ENCODE data around the gene PLXNA4. TPM values are rescaled to one million over a fixed set of nuclear protein-coding genes. Genes with fewer than 3 reads are reported as not detected.

The PLXNA4 gene
- total and polyA plus RNA-seq, 9 of the 15 experiments (the other 6 are each of a cell fraction or from before 2014, with no cell fraction given), result under 0.01 to 0.09 TPM; not detected in 7

DNA sequence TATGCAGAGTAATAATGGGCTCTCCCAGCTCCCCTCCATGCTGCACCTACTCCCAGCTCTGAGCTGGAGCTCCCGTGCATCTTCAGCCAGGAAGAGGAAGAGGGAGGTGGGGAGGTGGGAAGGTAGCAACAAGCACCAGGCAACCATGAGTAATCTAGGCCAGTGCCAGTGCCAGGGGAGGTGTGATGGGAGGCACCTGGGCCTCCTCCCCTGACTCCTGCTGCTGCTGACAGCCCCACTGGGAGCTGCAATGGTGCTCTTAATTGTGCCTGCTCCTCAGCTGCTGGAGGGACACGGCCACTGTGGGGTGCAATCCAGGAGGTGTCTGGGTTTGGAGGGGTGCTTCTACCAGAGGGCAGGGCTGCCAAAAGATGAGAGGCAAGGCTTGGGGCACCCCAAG lies 243.0 kb downstream of the PLXNA4 start (continued):
- TF ChIP-seq, protein P1, sequence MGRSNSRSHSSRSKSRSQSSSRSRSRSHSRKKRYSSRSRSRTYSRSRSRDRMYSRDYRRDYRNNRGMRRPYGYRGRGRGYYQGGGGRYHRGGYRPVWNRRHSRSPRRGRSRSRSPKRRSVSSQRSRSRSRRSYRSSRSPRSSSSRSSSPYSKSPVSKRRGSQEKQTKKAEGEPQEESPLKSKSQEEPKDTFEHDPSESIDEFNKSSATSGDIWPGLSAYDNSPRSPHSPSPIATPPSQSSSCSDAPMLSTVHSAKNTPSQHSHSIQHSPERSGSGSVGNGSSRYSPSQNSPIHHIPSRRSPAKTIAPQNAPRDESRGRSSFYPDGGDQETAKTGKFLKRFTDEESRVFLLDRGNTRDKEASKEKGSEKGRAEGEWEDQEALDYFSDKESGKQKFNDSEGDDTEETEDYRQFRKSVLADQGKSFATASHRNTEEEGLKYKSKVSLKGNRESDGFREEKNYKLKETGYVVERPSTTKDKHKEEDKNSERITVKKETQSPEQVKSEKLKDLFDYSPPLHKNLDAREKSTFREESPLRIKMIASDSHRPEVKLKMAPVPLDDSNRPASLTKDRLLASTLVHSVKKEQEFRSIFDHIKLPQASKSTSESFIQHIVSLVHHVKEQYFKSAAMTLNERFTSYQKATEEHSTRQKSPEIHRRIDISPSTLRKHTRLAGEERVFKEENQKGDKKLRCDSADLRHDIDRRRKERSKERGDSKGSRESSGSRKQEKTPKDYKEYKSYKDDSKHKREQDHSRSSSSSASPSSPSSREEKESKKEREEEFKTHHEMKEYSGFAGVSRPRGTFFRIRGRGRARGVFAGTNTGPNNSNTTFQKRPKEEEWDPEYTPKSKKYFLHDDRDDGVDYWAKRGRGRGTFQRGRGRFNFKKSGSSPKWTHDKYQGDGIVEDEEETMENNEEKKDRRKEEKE (IDR thresholded peaks at IDR 0.05; ENCODE audit: borderline replicate concordance in 1 of 2, control insufficient read depth in 1 of 2, low read depth in 2 of 2, low read length in 1 of 2), result no peak

DNA sequence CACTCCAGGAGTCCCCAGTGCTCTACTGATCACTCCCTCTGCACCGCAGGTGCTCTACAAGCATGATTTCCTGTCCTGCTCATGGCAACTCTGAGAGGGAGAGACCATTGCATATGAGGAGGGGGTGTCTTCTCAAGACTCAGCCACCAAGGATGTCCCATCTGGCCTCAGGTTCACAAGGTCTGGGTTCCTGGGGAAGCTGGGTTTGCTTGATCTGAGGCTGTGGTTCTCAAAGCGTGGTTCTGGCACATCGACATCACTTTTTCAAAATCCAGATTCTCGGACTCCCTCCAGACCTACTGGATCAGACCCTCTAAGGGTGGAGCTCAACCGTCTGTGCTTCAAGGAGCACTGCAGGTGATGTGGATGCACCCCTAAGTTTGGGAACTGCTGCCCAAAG lies 247.5 kb downstream of the PLXNA4 start:
- ATAC-seq (no peak), FAIRE-seq (no peak), DNase-seq (ENCODE audit: extremely low read depth in 1 of 4, low spot score in 3 of 4) (no peak)
- no peaks in the 10 kb centered on the region; the same call in 1 of the 2 replicates for H4K20me1 ChIP-seq (replicated peaks; ENCODE audit: control insufficient read depth, insufficient read depth, low read length)
- no peaks in the 10 kb centered on the region for H3K79me2 ChIP-seq (ENCODE audit: control insufficient read depth, insufficient read depth, low read length)
- H3K9ac ChIP-seq (ENCODE audit: insufficient read depth in 1 of 2, low read depth in 2 of 2, low read length in 2 of 2), result no peak overlapping the region; a peak in 1 of 4 replicates
- POLR2A ChIA-PET, result interaction anchor here (1.3 kb wide), 1 partner anchor 18 kb away, joined by 5 read pairs; no protein-coding TSS in a partner anchor
- in situ Hi-C loops (cut with MboI) (no loop called here), intact Hi-C loops (cut with micrococcal nuclease) (loop anchor here (10.0 kb wide), 1 partner anchor 634 kb away; no protein-coding TSS in a partner anchor)
- no TSS peak for BruUV-seq (replicated peaks)
- no peaks in the 10 kb centered on the region for H3K4me1 ChIP-seq (replicated peaks in 1 of 2; ENCODE audit: control insufficient read depth in 2 of 2, insufficient read depth in 2 of 2, low read length in 2 of 2)
- H3K9me3 ChIP-seq (replicated peaks; ENCODE audit: control insufficient read depth, insufficient read depth, low read depth, low read length), result no peaks in the 10 kb centered on the region
- no peak overlapping the region for H3K4me3 ChIP-seq
- CTCF ChIA-PET (ENCODE audit: low intra/inter-chr PET ratio), result no interaction called here
- H3K27ac ChIP-seq (ENCODE audit: extremely low read depth, low read depth, low read length), result no peak overlapping the region
- H2AFZ ChIP-seq (ENCODE audit: low read depth, low read length), result no peak overlapping the region
- peaks cover 10 to 44% of the 10 kb centered on the region in 2 experiments for H3K27me3 ChIP-seq (ENCODE audit: control insufficient read depth in 2 of 2, insufficient read depth in 2 of 2, low read length in 2 of 2)
- no peak overlapping the region for H3K4me2 ChIP-seq (ENCODE audit: insufficient read depth, low read length)
- no peak for TF ChIP-seq ZNF75A (CRISPR knock-in tag; IDR thresholded peaks at IDR 0.05)
- TF ChIP-seq, protein P2, sequence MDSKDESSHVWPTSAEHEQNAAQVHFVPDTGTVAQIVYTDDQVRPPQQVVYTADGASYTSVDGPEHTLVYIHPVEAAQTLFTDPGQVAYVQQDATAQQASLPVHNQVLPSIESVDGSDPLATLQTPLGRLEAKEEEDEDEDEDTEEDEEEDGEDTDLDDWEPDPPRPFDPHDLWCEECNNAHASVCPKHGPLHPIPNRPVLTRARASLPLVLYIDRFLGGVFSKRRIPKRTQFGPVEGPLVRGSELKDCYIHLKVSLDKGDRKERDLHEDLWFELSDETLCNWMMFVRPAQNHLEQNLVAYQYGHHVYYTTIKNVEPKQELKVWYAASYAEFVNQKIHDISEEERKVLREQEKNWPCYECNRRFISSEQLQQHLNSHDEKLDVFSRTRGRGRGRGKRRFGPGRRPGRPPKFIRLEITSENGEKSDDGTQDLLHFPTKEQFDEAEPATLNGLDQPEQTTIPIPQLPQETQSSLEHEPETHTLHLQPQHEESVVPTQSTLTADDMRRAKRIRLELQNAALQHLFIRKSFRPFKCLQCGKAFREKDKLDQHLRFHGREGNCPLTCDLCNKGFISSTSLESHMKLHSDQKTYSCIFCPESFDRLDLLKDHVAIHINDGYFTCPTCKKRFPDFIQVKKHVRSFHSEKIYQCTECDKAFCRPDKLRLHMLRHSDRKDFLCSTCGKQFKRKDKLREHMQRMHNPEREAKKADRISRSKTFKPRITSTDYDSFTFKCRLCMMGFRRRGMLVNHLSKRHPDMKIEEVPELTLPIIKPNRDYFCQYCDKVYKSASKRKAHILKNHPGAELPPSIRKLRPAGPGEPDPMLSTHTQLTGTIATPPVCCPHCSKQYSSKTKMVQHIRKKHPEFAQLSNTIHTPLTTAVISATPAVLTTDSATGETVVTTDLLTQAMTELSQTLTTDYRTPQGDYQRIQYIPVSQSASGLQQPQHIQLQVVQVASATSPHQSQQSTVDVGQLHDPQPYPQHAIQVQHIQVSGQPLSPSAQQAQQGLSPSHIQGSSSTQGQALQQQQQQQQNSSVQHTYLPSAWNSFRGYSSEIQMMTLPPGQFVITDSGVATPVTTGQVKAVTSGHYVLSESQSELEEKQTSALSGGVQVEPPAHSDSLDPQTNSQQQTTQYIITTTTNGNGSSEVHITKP (IDR thresholded peaks at IDR 0.05; ENCODE audit: partially characterized antibody), result peak; percentile 95
- 3% methylated on average over 5 of the region's 5 CpGs for WGBS (ENCODE audit: insufficient coverage, low coverage, missing lambda C conversion rate)
- H3K36me3 ChIP-seq (ENCODE audit: control insufficient read depth, insufficient read depth, low read length), result no peaks in the 10 kb centered on the region
- H3K9me1 ChIP-seq (ENCODE audit: control insufficient read depth, insufficient read depth, low read length), result peaks cover 3% of the 10 kb centered on the region
